GM12878 (cell line): ENCODE data around the gene MAGEA11. TPM values are rescaled to one million over a fixed set of nuclear protein-coding genes. Genes with fewer than 3 reads are reported as not detected.

Experiments
- ATAC-seq: fragments of 200-7000 bp; cut with Tn5 transposase; 3 replicates; pipeline ENCODE4 v1.9.1; 2020; ENCODE audit warnings: mild to moderate bottlenecking, moderate library complexity
- BruUV-seq: library from RNA; stranded (reverse); fragments of 400-500 nt; replicated peaks from 2 replicates; lab custom pipeline; 2021; lab: Mats Ljungman, UMichigan
- CTCF ChIA-PET: fragments of 300-600 bp; sonication (Branson Sonifier 250); formaldehyde crosslinking; extraction: SDS; loops from one replicate; lab custom pipeline; 2021; ENCODE audit warnings: inconsistent platforms; lab: Yijun Ruan, JAX
- POLR2A ChIA-PET: fragments of 350-600 bp; formaldehyde crosslinking; extraction: SDS; loops from one replicate; lab custom pipeline; 2021; ENCODE audit warnings: inconsistent platforms; lab: Charles Lee
- RAD21 ChIA-PET: fragments of 300-600 bp; sonication (Branson Sonifier 250); formaldehyde crosslinking; loops from one replicate; lab custom pipeline; 2023; ENCODE audit warnings: antibody characterized with exemption; ENCODE audit not compliant: unreplicated experiment; lab: Charles Lee
- SMC1A ChIA-PET: fragments of 300-600 bp; sonication (Branson Sonifier 250); formaldehyde crosslinking; loops from one replicate; lab custom pipeline; 2023; ENCODE audit not compliant: unreplicated experiment, uncharacterized antibody; lab: Charles Lee
- DNase-seq: peaks from one replicate; pipeline ENCODE4 v3.0.0-alpha.2; 2011; ENCODE audit warnings: low read depth, low spot score
- FAIRE-seq: peaks from 3 replicates; lab custom pipeline; 2011; peaks lifted over from hg19 to GRCh38; lab: Jason Lieb, UNC
- H2AFZ ChIP-seq: 2 replicates; pipeline ENCODE4 v1.6.0; 2011; ENCODE audit warnings: low read depth, low read length, control low read depth; ENCODE audit not compliant: control insufficient read depth
- H3K27ac ChIP-seq: 2 replicates; pipeline ENCODE4 v1.5.1; 2011; ENCODE audit warnings: control low read depth; ENCODE audit not compliant: control insufficient read depth, insufficient read depth
- H3K27me3 ChIP-seq, 2 experiments: replicated peaks in 1 of 2; 2 replicates each; pipeline versions ENCODE4 v1.6.0 to v1.6.1; 2011; ENCODE audit warnings: low read length in 1 of 2; ENCODE audit not compliant: control insufficient read depth in 2 of 2, insufficient read depth in 2 of 2
- H3K36me3 ChIP-seq, 2 experiments: 2 replicates each; pipeline ENCODE4 v1.5.1; 2011; ENCODE audit warnings: low read length in 1 of 2; ENCODE audit not compliant: control insufficient read depth in 2 of 2, insufficient read depth in 2 of 2
- H3K4me1 ChIP-seq: 2 replicates; pipeline ENCODE4 v1.6.1; 2011; ENCODE audit warnings: mild to moderate bottlenecking, low read length, moderate library complexity, mixed read lengths; ENCODE audit not compliant: control insufficient read depth, insufficient read depth
- H3K4me2 ChIP-seq: 2 replicates; pipeline ENCODE4 v1.6.0; 2011; ENCODE audit warnings: control low read depth; ENCODE audit not compliant: control insufficient read depth, insufficient read depth
- H3K4me3 ChIP-seq: fragments of 200-600 bp; sonication (generic); 2 replicates; pipeline ENCODE4 v1.5.1; 2016
- H3K79me2 ChIP-seq: 2 replicates; pipeline ENCODE4 v1.6.0; 2011; ENCODE audit warnings: low read length; ENCODE audit not compliant: control insufficient read depth, insufficient read depth
- H3K9ac ChIP-seq: 2 replicates; pipeline ENCODE4 v1.8.0; 2011; ENCODE audit warnings: low read length, control low read depth, mixed read lengths; ENCODE audit not compliant: control insufficient read depth, insufficient read depth
- H3K9me3 ChIP-seq: replicated peaks from 3 replicates; pipeline ENCODE4 v1.5.1; 2011; ENCODE audit warnings: mild to moderate bottlenecking, low read length; ENCODE audit not compliant: control insufficient read depth, insufficient read depth
- H4K20me1 ChIP-seq: 2 replicates; pipeline ENCODE4 v1.6.0; 2011; ENCODE audit not compliant: control insufficient read depth, insufficient read depth
- HCFC1 ChIP-seq: fragments of 150-350 bp; IDR thresholded peaks from 2 replicates; pipeline ENCODE4 v1.6.1; 2014; ENCODE audit warnings: low read length
- IKZF2 ChIP-seq, 2 experiments: fragments of 450-650 bp; IDR thresholded peaks; 2 replicates each; pipeline ENCODE4 v1.6.1; 2017; ENCODE audit warnings: mild to moderate bottlenecking in 2 of 2, moderate library complexity in 2 of 2
- KDM1A ChIP-seq: fragments of 200-600 bp; sonication (generic); IDR thresholded peaks from 2 replicates; pipeline ENCODE4 v1.6.1; 2016; ENCODE audit warnings: borderline replicate concordance
- NFXL1 ChIP-seq: fragments of 450-650 bp; IDR thresholded peaks from 2 replicates; pipeline ENCODE4 v1.6.1; 2017; ENCODE audit warnings: antibody characterized with exemption, mild to moderate bottlenecking, borderline replicate concordance
- SMARCA5 ChIP-seq: fragments of 450-650 bp; IDR thresholded peaks from 2 replicates; pipeline ENCODE4 v1.6.1; 2017; ENCODE audit warnings: mild to moderate bottlenecking
- TCF7 ChIP-seq: IDR thresholded peaks from 2 replicates; pipeline ENCODE4 v1.6.1; 2014; ENCODE audit warnings: antibody characterized with exemption, borderline replicate concordance
- WGBS: methylation state at CpG from one replicate; pipeline ENCODE4 v1.1.6; 2016; ENCODE audit warnings: low lambda C conversion rate; ENCODE audit not compliant: insufficient replicate concordance, insufficient coverage; ENCODE audit errors: missing lambda C conversion rate; 5-methylcytosine and 5-hydroxymethylcytosine counted together
- in situ Hi-C: fragments of 300-500 bp; cut with MboI; formaldehyde crosslinking; loops from 9 replicates; pipeline ENCODE4 v1.14.3; 2018; ENCODE audit warnings: mixed read lengths
- intact Hi-C: fragments of 100-400 bp; cut with micrococcal nuclease; formaldehyde crosslinking; loops from one replicate; pipeline ENCODE4 v1.14.2; 2022; ENCODE audit not compliant: unreplicated experiment
- polyA plus RNA-seq, 11 experiments: library from polyadenylated mRNA; depleted of rRNA in 4 of 11; unstranded in 6 of 11; stranded (reverse) in 5 of 11; fragments of >200 nt; fragmentation: Nextera tagmentation in 4 of 11; fragmentation: Illumina TruSeq in 1 of 11; extraction: Ambion mirVana in 4 of 11; extraction: Trizol in 1 of 11; gene quantifications; 1 replicate in 1 of 11; 2 replicates in 10 of 11; pipeline versions ENCODE4 v1.2.1 to v1.2.3, GENCODE V29; 2011 to 2016; ENCODE audit warnings: inconsistent platforms in 2 of 11, missing spikeins in 2 of 11, low read depth in 1 of 11
- total RNA-seq, 4 experiments: library from RNA; depleted of rRNA in 3 of 4; stranded (reverse); fragments of >200 nt in 3 of 4; fragmentation: Illumina TruSeq in 1 of 4; extraction: Trizol in 1 of 4; gene quantifications; 2 replicates each; pipeline versions ENCODE4 v1.2.1 to v1.2.3, GENCODE V29; 2013 to 2021
- TF ChIP-seq, protein P1 (sequence below): IDR thresholded peaks from 2 replicates; pipeline ENCODE4 v1.6.1; 2011; ENCODE audit warnings: low read depth, low read length, improper control_type of control experiment, borderline replicate concordance
- TF ChIP-seq, protein P2 (sequence below): IDR thresholded peaks from 2 replicates; pipeline ENCODE4 v1.6.1; 2011; ENCODE audit warnings: low read depth, mild to moderate bottlenecking, low read length, moderate library complexity, borderline replicate concordance; ENCODE audit errors: extremely low read depth

Gene MAGEA11
- total and polyA plus RNA-seq, 10 of the 15 experiments (the other 5 are each of a cell fraction or from before 2014, with no cell fraction given), result 0.07 TPM; not detected in 9

DNA sequence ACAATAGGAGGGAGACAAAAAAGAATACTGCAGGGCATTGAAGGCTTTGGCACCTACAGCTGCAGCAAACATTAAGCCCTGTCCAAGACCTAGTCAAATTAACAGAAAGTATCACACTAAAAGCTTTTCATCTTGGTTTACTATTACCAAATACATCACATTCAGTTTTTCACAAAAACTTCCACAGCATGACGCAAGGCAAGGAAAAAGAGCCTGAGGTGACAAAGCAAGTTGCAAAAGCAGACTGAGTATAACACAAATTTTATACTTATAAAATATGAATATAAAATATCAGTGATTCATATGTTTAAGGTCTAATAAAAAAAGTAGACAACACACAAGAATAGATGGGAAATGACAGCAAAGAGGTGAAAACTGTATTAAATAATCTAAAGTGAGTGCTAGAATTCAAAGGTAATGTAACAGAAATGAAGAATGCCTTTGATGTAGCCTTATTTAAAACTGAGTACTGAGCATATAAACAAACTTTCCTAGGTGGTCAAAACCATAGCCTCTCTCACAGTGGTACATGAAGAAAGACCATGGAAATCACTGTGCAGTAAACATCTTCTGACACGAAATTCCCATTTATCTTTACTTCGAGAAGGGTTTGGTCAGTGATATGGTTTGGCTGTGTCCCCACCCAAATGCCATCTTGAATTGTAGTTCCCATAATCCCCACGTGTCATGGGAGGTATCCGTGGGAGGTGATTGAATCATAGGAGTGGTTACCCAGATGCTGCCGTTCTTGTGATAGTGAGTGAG lies 27.7 kb upstream of the MAGEA11 start:
- Histone ChIP-seq H3K27ac (no peak overlapping the region), H4K20me1 (no peaks in the 10 kb centered on the region), H3K36me3 (no peaks in the 10 kb centered on the region), H3K4me2 (no peak overlapping the region), H3K9me3 (no peaks in the 10 kb centered on the region), H3K27me3 (no peaks in the 10 kb centered on the region), H3K9ac (no peak overlapping the region), H2AFZ (no peak overlapping the region), H3K4me1 (no peaks in the 10 kb centered on the region), H3K79me2 (no peaks in the 10 kb centered on the region), H3K4me3 (no peak overlapping the region)
- no peak for FAIRE-seq
- ChIA-PET POLR2A (no interaction called here), CTCF (interaction anchor here (0.5 to 1.0 kb wide), 2 partner anchors 172 to 1457 kb away, joined by 3 read pairs; no protein-coding TSS in a partner anchor), RAD21 (no interaction called here), SMC1A (no interaction called here)
- BruUV-seq, result no TSS peak
- intact Hi-C loops, result no loop called here
- in situ Hi-C loops, result no loop called here
- TF ChIP-seq IKZF2 (IDR thresholded peaks at IDR 0.05) (no peak), SMARCA5 (no peak), HCFC1 (no peak), NFXL1 (no peak), KDM1A (no peak), TCF7 (no peak)
- TF ChIP-seq, protein P1, sequence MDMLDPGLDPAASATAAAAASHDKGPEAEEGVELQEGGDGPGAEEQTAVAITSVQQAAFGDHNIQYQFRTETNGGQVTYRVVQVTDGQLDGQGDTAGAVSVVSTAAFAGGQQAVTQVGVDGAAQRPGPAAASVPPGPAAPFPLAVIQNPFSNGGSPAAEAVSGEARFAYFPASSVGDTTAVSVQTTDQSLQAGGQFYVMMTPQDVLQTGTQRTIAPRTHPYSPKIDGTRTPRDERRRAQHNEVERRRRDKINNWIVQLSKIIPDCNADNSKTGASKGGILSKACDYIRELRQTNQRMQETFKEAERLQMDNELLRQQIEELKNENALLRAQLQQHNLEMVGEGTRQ, result no peak
- TF ChIP-seq, protein P2, sequence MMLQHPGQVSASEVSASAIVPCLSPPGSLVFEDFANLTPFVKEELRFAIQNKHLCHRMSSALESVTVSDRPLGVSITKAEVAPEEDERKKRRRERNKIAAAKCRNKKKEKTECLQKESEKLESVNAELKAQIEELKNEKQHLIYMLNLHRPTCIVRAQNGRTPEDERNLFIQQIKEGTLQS, result no peak
- no peak for DNase-seq
- 26% methylated on average over 6 of the region's 6 CpGs for WGBS
- ATAC-seq, result no peak
